Peyer's patch (tissue), 4 donors: Measurements from ENCODE around the gene RND3. TPM values are rescaled to one million over a fixed set of nuclear protein-coding genes. Genes with fewer than 3 reads are reported as not detected.

Experiments
- DNase-seq, 3 donors: peaks; one replicate each; pipeline ENCODE4 v3.0.0-alpha.2; 2017 to 2019
- H3K27ac ChIP-seq, 4 donors: fragments of 200-600 bp; sonication (generic); one replicate each; pipeline ENCODE4 v1.5.1; 2016 to 2019
- H3K27me3 ChIP-seq, 2 donors: fragments of 200-600 bp; sonication (generic); one replicate each; pipeline ENCODE4 v1.5.1; 2019
- H3K36me3 ChIP-seq, 3 donors: fragments of 200-600 bp; sonication (generic); one replicate each; pipeline ENCODE4 v1.5.1; 2016 to 2019
- H3K4me1 ChIP-seq, 4 donors: fragments of 200-600 bp; sonication (generic); one replicate each; pipeline ENCODE4 v1.5.1; 2016 to 2019
- H3K4me3 ChIP-seq, 4 donors: fragments of 200-600 bp; sonication (generic); 1 replicate in 3 of 4; 2 replicates in 1 of 4; pipeline ENCODE4 v1.5.1; 2016 to 2019; ENCODE audit warnings: mild to moderate bottlenecking in 1 of 4
- H3K9me3 ChIP-seq, 4 donors: fragments of 200-600 bp; sonication (generic); one replicate each; pipeline ENCODE4 v1.5.1; 2016 to 2019; ENCODE audit warnings: mild to moderate bottlenecking in 1 of 4
- POLR2A ChIP-seq, 2 donors: fragments of 450-650 bp; IDR thresholded peaks; one replicate each; pipeline ENCODE4 v1.5.1; 2017; ENCODE audit warnings: antibody characterized with exemption in 2 of 2, mild to moderate bottlenecking in 2 of 2, moderate library complexity in 2 of 2
- total RNA-seq, 4 donors: library from RNA; depleted of rRNA; stranded (reverse); fragments of >200 nt; gene quantifications; one replicate each; pipeline ENCODE4 v1.1.0, GENCODE V29; 2016
- TF ChIP-seq, protein P1 (sequence below), 6 experiments: fragments of 450-650 bp in 4 of 6; fragments of 200-600 bp in 2 of 6; sonication (generic) in 1 of 6; IDR thresholded peaks; one replicate each; pipeline ENCODE4 v1.5.1; 2017 to 2019; ENCODE audit warnings: antibody characterized with exemption in 6 of 6, mild to moderate bottlenecking in 3 of 6, moderate library complexity in 1 of 6

Gene RND3
- total RNA-seq, 4 donors from 2014 or later: 14.9 to 80.6 (median 46.7) TPM

- H3K36me3 ChIP-seq: no peaks in the 10 kb centered on the region
- no peaks in the 10 kb centered on the region for H3K9me3 ChIP-seq
- H3K27me3 ChIP-seq: no peaks in the 10 kb centered on the region
- TF ChIP-seq, protein P1, sequence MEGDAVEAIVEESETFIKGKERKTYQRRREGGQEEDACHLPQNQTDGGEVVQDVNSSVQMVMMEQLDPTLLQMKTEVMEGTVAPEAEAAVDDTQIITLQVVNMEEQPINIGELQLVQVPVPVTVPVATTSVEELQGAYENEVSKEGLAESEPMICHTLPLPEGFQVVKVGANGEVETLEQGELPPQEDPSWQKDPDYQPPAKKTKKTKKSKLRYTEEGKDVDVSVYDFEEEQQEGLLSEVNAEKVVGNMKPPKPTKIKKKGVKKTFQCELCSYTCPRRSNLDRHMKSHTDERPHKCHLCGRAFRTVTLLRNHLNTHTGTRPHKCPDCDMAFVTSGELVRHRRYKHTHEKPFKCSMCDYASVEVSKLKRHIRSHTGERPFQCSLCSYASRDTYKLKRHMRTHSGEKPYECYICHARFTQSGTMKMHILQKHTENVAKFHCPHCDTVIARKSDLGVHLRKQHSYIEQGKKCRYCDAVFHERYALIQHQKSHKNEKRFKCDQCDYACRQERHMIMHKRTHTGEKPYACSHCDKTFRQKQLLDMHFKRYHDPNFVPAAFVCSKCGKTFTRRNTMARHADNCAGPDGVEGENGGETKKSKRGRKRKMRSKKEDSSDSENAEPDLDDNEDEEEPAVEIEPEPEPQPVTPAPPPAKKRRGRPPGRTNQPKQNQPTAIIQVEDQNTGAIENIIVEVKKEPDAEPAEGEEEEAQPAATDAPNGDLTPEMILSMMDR (IDR thresholded peaks at IDR 0.05): no peak
- TF ChIP-seq POLR2A (IDR thresholded peaks at IDR 0.05): no peak
- H3K4me3 ChIP-seq: no peak overlapping the region
- DNase-seq: no peak
- H3K4me1 ChIP-seq: no peaks in the 10 kb centered on the region
- no peak overlapping the region for H3K27ac ChIP-seq
Measured at GRCh38 chr2:150520887-150521664, 33.6 kb upstream of the RND3 start.

DNA sequence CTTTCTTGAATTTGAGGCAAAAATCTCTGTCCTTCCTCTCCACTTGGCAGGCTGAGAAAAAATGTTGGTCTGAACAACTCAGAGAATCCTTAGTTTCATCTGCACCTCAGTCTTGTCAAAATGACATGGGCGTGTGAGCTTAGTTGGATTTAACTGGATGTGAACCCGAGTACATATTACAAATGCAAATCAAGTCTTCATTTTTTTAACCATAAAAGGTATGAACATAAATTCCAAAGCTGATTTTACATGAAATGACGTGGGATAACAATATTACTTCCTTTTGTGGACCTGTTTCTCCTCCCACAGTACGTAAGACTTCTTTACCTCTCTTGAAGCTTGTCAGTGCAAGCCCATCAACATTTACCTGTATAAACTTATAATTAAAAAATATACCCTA lies 32.6 kb upstream of the RND3 start:
- DNase-seq: no peak
- no peak for TF ChIP-seq POLR2A (IDR thresholded peaks at IDR 0.05)
- TF ChIP-seq, protein P1 (IDR thresholded peaks at IDR 0.05): no peak
- H3K4me1 ChIP-seq: no peaks in the 10 kb centered on the region
- H3K27ac ChIP-seq: no peak overlapping the region
- H3K4me3 ChIP-seq: no peak overlapping the region
- no peaks in the 10 kb centered on the region for H3K27me3 ChIP-seq
- no peaks in the 10 kb centered on the region for H3K36me3 ChIP-seq
- no peaks in the 10 kb centered on the region for H3K9me3 ChIP-seq

- no peaks in the 10 kb centered on the region for H3K4me1 ChIP-seq
- TF ChIP-seq POLR2A (IDR thresholded peaks at IDR 0.05): no peak
- TF ChIP-seq, protein P1 (IDR thresholded peaks at IDR 0.05): no peak
- no peaks in the 10 kb centered on the region for H3K27me3 ChIP-seq
- H3K36me3 ChIP-seq: no peaks in the 10 kb centered on the region
- H3K4me3 ChIP-seq: no peak overlapping the region
- no peaks in the 10 kb centered on the region for H3K9me3 ChIP-seq
- no peak for DNase-seq
- peak overlapping the region in 1 of 4 donors; percentile 18 for H3K27ac ChIP-seq
Measured at GRCh38 chr2:150517951-150518680, 30.6 kb upstream of the RND3 start.

DNA sequence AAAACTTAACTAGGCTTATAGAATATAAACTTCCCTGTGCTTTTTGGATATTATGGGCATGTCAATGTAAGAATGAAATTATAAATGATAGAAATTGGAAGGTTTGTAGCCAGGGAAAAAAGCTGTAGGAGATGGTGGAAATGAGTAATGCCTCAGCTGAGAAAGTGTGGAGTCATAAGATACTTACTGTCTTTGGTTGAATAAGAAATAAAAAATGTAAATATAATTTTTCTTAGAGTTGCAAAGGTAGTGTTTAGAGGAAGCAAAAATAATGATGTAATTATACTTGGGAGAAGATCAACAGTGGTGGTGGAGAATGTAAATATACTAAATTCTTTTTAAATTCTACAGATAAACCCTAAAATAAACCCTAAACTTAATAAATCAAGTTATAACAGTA lies 26.2 kb upstream of the RND3 start:
- Histone ChIP-seq H3K4me1 (no peaks in the 10 kb centered on the region), H3K9me3 (no peaks in the 10 kb centered on the region), H3K36me3 (no peaks in the 10 kb centered on the region), H3K4me3 (no peak overlapping the region), H3K27me3 (no peaks in the 10 kb centered on the region), H3K27ac (no peak overlapping the region)
- no peak for DNase-seq
- TF ChIP-seq POLR2A (IDR thresholded peaks at IDR 0.05): no peak
- TF ChIP-seq, protein P1 (IDR thresholded peaks at IDR 0.05): no peak

DNA sequence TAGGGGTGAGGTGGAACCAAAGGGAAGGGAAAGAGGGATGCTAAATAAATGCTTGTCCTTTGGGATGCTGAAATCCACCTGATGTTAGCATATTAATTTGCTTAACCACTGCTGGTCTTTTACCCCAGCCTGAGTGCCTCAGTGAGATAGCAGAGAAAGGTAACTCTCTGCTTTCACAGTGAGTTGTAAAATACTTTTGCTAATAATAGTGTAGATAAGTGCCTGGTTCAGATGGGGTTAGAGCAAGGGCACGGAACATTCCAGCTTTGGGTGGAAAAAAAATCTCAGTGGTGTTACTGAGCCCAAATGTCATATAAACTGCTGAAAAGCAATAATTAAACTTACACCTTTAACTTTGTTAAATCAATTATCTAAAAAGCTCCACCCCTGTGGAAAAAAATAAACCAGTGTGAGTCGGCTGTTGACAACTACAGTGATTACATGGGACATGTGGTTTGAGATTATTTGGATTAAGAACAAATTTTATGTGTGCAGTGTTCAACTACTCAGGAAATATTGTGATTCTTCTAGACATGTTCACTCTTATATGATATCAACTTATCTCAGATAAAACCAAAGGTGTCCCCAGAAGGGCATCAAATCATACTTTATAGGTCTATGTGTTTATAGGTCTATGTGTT lies 21.1 kb upstream of the RND3 start:
- TF ChIP-seq POLR2A (IDR thresholded peaks at IDR 0.05): no peak
- TF ChIP-seq, protein P1 (IDR thresholded peaks at IDR 0.05): no peak
- Histone ChIP-seq H3K27me3 (no peaks in the 10 kb centered on the region), H3K4me1 (no peaks in the 10 kb centered on the region), H3K27ac (no peak overlapping the region), H3K9me3 (no peaks in the 10 kb centered on the region), H3K4me3 (no peak overlapping the region), H3K36me3 (no peaks in the 10 kb centered on the region)
- DNase-seq: no peak
